ENCODE results near the gene EIF2AK2. TPM values are rescaled to one million over a fixed set of nuclear protein-coding genes. Genes with fewer than 3 reads are reported as not detected.

Gene EIF2AK2
- total RNA-seq, 1 donor from 2014 or later, result 28.7 TPM

- DNase-seq (ENCODE audit: low spot score), result no peak
These were observed 54.2 kb downstream of the EIF2AK2 start for GRCh38 chr2:37102588-37102987.

GRCh38 chr2:37100054-37100453, 56.7 kb downstream of the EIF2AK2 start:
- DNase-seq (ENCODE audit: low spot score), result no peak

GRCh38 chr2:37098416-37099118, 58.2 kb downstream of the EIF2AK2 start:
- no peak for DNase-seq (ENCODE audit: low spot score)

- DNase-seq (ENCODE audit: low spot score), result no peak
These were observed 60.2 kb downstream of the EIF2AK2 start for GRCh38 chr2:37096568-37096967.

GRCh38 chr2:37091873-37092272, 64.9 kb downstream of the EIF2AK2 start:
- no peak for DNase-seq (ENCODE audit: low spot score)

- no peak for DNase-seq (ENCODE audit: low spot score)
These were observed 66.7 kb downstream of the EIF2AK2 start for GRCh38 chr2:37090019-37090477.

- DNase-seq (ENCODE audit: low spot score), result no peak
These were observed 71.0 kb downstream of the EIF2AK2 start for GRCh38 chr2:37085731-37086147.

GRCh38 chr2:37084797-37085196, 72.0 kb downstream of the EIF2AK2 start:
- DNase-seq (ENCODE audit: low spot score), result no peak

- DNase-seq (ENCODE audit: low spot score), result peak; percentile 96
These were observed 72.6 kb downstream of the EIF2AK2 start, which contains the start of the genes GPATCH11 and HEATR5B for GRCh38 chr2:37083873-37084794. Gene GPATCH11, plus strand, starts transcription at chr2:37084518. Its CDS starts 3,864 bp downstream, at chr2:37088382. Gene HEATR5B, minus strand, starts transcription at chr2:37084372. Its CDS starts 958 bp downstream, at chr2:37083414.

- no peak for DNase-seq (ENCODE audit: low spot score)
These were observed 76.1 kb downstream of the EIF2AK2 start for GRCh38 chr2:37080689-37081088.

- DNase-seq (ENCODE audit: low spot score), result no peak
These were observed 76.5 kb downstream of the EIF2AK2 start for GRCh38 chr2:37080266-37080665.

- DNase-seq (ENCODE audit: low spot score), result no peak
These were observed 85.8 kb downstream of the EIF2AK2 start for GRCh38 chr2:37070931-37071330.

- DNase-seq (ENCODE audit: low spot score), result no peak
These were observed 88.1 kb downstream of the EIF2AK2 start for GRCh38 chr2:37068686-37069085.

- DNase-seq (ENCODE audit: low spot score), result no peak
These were observed 95.0 kb downstream of the EIF2AK2 start for GRCh38 chr2:37061776-37062175.

GRCh38 chr2:37061013-37061711, 95.6 kb downstream of the EIF2AK2 start:
- no peak for DNase-seq (ENCODE audit: low spot score)

- no peak for DNase-seq (ENCODE audit: low spot score)
These were observed 96.3 kb downstream of the EIF2AK2 start for GRCh38 chr2:37060446-37060845.

GRCh38 chr2:37059841-37060240, 96.9 kb downstream of the EIF2AK2 start:
- no peak for DNase-seq (ENCODE audit: low spot score)

- DNase-seq (ENCODE audit: low spot score), result no peak
These were observed 104.0 kb downstream of the EIF2AK2 start for GRCh38 chr2:37052600-37053332.
